Sigmoid colon (tissue), 3 donors: ENCODE data around the gene R3HDM2.

Experiments
- CTCF ChIP-seq, 4 experiments: fragments of 450-650 bp in 3 of 4; fragments of 200-600 bp in 1 of 4; IDR thresholded peaks; one replicate each; pipeline ENCODE4 v1.5.1; 2016 to 2019; ENCODE audit warnings: antibody characterized with exemption in 4 of 4, mild to moderate bottlenecking in 3 of 4, moderate library complexity in 2 of 4
- POLR2A ChIP-seq, 2 donors: fragments of 450-650 bp; IDR thresholded peaks; one replicate each; pipeline ENCODE4 v1.6.1; 2016; ENCODE audit warnings: antibody characterized with exemption in 2 of 2, mild to moderate bottlenecking in 2 of 2, moderate library complexity in 2 of 2

- TF ChIP-seq CTCF (IDR thresholded peaks at IDR 0.05) (no peak), POLR2A (IDR thresholded peaks at IDR 0.05) (no peak)
These were observed 17.8 kb upstream of the R3HDM2 start for GRCh38 chr12:57448669-57449068.
